ENCODE results near the gene PRICKLE3.

The PRICKLE3 gene

DNA sequence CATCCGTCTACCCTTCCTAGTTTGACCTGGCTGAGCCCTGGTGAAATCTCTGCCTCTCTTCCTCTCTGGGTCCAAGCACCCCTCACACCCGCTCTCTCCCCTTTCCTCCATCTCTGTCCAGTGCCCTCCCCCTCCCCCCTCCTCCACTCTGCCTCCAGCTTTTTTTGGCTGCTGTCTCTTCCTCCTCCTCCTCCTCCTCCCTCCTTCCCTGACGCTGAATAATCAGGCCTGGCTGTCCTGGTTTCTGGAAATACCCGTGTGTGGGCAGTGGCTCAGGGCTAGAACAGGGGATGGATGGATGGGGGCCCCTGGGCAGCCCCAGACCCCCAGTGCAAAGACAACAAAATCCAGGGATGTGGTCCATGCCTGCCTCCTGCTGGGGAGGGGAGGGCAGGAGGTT lies 18.5 kb upstream of the PRICKLE3 start:
- DNase-seq, result no peak

DNA sequence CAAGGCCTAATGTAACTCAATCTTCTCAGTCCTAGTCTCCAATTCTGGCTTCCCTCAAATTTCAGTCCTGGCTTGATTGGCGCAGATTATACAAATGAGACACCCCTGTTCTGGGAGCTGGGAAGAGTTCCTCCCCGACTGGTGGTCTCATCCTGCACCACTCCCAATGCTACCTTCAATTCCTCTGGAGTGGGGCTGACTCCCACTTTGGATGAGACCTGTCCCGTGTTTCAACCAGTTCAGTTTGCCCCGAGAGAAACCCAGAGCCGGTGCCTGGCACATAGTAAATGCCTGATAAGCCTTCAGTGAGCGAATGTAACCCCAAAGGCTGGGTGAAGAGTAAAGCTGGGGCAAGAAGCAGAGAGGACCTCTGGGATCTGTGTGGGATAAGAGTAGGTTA lies 17.8 kb upstream of the PRICKLE3 start:
- DNase-seq, result no peak

DNA sequence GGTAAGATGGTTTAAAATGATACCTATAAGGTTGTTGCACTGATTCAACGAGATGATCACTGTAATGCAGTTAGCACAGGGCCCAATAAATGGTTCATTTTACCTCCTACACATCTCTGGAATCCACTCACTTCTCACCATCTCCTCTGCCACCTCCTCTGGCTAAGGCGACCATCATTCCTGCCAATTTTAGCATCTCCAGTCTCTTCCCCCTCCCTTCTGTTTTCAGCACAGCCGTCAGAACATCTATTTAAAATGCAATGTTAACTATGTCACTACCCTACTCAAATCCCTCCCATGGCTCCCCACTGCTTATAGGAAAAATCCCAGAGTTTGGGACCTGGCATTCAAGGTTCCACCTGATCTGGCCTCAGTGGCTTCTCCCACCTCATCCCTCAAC lies 17.4 kb upstream of the PRICKLE3 start:
- DNase-seq, result no peak

DNA sequence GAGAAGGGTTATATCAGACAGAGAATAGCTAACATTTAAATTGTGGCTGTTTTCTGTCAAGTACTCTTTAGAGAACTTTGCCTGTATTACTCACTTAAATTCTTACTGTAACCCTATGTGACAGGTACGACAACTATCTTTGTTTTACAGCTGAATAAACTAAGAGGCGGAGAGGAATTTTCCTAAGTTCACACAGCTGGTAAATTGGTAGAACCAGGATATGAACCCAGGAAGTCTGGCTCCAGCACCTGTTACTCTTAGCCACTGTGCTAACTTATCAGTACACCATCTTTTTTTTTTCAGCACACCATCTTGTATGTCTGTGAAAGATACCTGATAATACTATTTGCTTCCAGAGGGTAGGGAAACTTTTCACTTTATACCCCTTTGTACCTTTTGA lies 15.8 kb upstream of the PRICKLE3 start:
- no peak for DNase-seq

DNA sequence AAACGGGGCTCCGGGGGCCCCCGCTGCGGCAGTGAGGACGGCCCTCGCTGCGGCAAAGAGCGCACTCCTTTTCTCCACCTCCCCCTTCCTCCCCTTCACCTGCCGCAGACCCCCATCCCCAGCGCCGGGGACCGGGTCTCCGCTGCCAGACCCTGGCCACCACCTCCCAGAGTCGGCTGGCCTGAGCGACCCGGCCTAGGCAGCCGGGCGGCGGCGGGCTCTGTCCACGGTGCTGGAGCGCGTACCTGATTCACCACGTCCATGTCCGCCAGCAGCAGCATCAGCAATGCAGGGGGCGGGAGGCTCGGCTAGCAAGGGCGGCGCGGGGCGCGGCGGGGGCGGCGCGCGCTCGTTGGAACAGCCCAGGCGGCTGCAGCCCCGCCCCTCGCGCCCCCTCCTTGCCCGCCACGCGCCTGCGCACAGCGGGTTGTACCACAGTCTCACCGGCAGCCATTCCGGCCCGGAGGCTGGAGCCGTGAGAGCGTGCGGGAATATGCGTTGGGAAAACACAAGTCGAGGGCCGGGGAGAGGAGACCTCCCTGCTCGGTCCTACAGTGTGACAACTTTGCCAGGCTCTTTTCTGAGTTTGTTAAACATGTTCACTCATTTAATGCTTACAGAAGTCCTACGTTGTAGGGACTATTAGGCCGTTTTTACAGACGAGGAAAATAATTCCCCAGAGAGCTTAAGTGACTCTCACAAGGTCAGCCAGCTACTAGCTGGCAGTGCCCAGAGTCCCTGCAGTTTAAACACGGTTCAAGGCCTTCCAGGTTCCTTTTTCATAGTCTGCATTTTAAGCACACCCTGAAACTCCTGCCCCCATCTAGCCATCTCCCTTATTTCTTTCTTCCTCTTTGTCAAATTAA lies 14.0 kb upstream of the PRICKLE3 start, which contains the start of gene SYP:
Gene SYP, minus strand, starts transcription at position 288 of the 866 bp plus-strand sequence. Its CDS starts 7 bp downstream, at position 281.
- DNase-seq, result peak; percentile 88

DNA sequence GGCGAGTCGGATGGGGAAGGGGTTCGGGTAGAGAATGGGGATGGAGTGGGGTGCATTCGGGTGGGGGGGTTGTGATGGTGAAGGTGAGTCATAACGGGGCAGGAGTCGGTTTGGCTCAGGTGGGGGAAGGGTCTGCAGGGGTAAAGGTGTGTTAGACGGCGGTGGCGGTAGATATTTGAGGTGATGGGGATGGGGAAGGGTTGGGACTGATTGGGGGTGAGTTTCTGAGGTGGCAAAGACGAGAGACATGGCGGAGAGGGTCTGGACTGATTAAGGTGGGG lies 13.1 kb upstream of the PRICKLE3 start:
- no peak for DNase-seq

DNA sequence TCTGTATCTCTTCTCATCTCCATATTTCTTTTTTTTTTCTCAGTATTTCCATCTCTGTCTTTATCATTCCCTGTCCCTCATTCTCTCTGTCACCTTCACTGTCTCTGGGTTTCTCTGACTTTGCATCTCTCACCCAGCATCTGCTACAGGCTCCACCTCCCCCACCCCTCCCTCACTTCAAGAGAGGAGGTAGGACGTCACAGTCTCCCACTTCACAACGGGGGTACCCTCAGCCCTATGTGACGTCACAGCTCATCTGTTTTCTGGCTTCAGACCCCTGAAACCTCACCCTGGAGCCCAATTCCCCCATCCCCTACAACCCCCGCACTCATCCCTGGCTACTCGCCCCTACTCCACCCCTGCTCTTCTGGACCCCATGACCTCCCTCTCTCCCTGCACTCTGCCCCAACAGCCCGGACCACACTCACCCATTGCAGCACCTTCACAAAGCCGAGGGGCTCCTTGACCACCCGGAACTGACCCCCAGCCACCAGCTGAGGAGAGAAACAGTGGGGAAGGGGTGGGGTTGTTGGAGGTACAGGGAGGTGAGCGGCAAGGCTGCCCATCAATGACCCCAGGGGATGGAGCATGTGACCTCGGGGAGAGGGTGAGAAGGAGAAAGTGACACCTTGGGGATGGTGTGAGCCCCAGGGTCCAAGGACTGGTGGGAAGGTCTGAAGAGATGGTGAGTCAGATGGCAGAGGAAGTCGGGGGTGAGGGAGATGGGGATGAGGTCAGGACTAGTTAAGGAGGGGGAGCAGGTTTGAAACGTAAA lies 12.6 kb upstream of the PRICKLE3 start:
- no peak for DNase-seq

DNA sequence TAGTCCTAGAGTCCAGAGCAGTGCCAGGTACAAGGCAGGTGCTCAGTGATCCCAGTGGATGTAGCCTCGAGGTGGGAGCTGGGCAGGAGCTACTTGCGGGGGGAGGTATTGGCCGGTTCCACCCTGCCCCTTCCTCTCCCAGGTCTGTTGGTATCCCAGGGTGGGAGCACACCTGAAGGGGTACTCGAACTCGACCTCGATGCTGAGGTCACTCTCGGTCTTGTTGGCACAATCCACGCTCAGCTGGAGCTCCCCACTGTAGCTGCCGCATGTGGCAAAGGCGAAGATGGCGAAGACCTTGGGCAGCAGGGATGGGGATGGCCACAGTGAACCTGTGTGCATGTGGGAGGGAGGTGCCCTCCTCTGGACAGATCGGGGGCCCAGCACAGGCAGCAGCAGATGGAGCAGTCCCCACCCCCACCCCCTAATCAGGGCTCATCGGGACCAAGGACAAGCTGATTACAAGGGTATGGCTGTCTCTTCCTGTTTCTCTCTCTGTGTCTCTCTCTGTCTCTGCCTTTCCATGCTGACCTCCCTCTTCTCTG lies 11.4 kb upstream of the PRICKLE3 start:
- DNase-seq, result no peak

DNA sequence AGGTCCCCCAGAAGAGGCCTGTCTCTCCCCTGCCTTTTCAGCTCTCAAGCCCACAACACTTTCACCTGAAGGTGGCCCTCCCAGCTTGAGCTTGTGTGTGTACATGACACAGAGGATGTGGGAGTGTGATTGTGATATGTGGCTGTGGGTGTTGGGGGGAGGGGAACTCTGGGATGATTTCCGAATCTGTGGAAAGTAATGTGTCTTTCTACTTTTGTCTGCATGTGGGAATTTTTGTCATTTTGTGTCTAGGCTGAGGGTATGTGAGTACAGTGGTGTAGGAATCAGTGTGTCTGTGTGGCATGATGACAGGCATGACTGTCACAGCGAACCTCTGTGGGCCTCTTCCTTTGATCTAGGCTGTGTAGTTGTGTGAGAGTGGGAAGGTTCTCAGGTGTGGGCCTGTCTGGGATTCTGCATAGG lies 7.4 kb upstream of the PRICKLE3 start:
- no peak for DNase-seq

DNA sequence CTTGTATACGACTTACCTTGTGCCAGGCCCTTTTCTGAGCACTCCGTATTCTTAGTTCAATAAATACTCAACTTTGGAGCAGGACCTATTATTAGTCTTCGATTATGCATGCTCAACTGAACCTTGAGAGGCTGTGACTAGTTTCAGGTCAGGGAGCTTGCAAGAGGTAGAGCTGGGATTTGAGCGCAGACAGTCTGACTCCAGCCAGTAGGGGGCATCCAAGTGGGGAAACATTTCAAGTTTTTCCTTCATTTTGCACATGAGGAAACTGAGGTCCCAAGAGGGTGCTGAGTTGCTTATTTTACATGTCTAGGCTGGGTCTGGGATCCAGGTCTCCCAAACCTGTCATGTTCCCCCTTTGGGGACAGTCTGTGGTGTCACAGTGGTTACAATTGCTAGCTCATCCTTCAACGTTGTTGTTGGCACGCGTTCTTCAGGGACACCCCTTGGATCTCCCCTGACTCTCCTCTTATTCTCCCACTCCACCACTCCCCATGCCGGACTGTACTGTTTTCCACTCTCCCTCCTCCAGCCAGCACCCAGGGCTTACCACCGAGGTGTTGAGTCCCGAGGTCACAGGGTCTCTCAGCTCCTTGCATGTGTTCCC lies 6.7 kb upstream of the PRICKLE3 start:
- DNase-seq, result peak; percentile 19

DNA sequence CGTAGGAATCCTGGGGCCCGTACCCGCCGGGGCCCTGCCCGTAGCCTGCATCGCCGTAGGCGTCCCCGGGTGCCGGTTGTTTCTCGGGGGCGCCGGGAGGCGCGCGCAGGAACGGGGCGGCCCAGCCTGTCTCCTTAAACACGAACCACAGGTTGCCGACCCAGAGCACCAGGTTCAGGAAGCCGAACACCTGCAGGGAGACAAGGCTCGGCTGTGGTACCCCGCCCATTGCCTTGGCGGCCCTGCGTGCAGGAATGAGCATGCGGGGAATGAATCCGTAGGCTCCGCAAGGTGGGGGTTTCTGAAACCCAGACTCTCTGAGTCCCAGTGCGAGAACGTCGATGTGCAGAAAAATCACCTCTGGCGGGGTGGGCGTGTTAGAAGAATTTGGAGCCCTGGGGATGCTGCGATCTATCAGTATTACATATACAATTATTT lies 5.4 kb upstream of the PRICKLE3 start:
- no peak for DNase-seq

DNA sequence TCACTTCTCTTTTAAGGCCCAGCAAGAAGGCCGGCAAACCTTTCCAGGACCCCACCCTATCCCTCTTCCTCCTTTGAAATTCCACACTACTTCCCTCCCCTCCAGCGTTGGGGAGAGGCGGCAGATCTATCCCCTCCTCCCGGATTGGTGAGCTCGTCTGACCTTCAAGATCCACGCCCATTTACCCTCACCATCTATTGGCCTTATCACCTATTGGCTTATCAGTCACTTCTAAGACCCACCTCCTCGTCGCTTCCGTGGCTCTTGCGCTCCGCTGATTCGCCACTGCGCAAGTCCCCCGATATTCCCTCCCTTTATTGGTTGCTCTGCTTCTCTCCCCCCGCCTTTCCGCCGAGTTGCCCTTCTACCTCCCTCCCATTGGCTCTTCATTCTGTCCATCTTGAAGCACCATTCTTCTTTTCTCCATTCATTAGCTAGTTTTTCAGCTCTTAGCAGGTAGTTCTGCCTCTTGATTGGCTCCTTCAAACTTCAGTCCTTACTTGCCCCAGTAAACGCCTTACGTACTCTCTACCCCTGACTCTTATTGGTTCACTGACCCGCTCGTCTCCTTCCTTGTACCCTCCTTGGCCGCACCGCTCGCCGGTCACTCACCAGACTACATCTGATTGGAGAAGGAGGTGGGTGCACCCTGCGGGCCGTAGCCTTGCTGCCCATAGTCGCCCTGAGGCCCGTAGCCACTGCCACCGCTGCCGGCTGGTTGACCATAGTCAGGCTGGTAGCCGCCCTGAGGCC lies 4.8 kb upstream of the PRICKLE3 start:
- peak; percentile 82 for DNase-seq

DNA sequence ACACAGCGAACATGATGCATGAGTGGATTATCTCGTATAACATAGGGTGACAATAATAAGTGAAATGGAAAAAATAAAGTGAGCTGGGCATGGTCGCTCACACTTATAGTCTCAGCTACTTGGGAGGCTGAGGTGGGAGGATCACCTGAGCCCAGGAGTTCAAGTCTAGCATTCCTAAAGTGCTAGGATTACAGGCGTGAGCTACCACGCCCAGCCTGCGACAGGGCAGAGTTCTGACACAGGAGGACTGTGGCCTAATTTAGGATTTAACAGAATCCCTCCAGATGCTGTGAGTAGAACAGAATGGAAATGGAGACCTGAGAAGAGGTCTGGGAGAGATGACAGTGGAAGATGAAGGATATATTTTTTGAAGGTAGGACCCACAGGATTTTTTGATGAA lies 3.4 kb upstream of the PRICKLE3 start:
- no peak for DNase-seq

DNA sequence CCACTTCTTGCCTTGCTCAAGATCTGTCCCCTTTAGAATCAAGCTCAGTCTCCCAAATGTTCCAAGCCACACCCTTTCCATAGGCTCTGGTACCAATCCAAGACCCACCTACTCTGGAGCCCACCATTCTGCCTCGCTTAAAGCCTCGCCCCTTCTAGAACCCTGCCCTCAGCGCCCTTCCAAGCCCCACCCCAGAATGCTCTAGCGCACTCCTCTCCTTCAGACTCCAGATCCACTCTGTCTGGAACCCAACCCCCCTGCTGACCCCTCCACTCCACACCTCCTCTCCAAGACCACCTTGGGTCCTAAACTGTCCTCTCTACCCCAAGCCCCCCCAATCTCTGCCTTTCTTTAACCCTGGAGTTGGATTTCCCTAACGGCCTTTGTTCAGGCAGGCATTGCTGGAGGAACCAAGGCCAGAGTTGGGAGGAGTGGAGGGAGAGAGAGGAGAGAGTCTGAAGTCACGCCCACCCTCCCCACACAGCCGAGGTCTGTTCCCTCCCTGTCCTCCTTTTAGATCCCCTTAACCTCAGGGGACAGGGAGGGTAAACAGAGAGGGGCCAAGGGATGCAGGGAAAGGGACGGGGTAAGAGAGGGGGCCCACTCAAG lies 2.4 kb upstream of the PRICKLE3 start:
- no peak for DNase-seq

DNA sequence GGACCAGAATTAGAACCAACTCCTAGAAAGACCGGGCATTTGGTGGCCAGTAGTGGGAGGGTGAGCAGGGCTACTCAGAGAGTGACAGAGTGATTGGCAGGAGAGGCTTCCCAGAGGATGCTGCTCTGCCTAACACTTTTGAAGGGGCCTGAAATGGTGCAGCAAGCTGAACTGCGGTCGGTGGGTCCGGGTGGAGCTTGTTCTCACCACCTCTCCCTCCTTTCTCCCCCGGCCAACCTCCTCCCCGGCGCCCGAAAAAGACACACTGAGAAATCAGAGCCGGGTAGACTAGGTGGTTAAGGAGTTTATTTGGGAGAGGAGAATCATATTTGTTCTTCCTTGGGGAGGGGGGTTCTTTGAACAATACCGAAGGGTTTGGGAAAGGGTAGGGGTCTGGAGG lies 1.4 kb upstream of the PRICKLE3 start:
- no peak for DNase-seq

DNA sequence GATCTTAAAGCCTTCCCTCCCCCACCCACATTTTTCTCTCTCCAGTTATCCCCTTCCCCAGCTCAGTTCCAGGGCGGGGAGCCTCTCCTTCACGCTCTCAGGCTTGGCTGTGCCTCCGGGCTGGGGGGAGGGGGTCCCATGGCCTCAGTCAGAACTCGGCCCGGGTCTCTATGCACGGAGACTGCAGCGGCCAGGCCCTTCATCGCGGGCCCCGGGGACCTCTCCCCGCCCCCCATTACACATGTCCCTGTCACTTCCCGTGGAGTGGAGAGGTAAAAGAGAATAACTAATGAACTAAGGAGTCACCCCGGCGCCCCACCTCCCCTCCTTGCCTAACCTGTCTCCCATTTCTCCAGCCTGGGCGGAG lies 838 bp upstream of the PRICKLE3 start:
- DNase-seq, result no peak

DNA sequence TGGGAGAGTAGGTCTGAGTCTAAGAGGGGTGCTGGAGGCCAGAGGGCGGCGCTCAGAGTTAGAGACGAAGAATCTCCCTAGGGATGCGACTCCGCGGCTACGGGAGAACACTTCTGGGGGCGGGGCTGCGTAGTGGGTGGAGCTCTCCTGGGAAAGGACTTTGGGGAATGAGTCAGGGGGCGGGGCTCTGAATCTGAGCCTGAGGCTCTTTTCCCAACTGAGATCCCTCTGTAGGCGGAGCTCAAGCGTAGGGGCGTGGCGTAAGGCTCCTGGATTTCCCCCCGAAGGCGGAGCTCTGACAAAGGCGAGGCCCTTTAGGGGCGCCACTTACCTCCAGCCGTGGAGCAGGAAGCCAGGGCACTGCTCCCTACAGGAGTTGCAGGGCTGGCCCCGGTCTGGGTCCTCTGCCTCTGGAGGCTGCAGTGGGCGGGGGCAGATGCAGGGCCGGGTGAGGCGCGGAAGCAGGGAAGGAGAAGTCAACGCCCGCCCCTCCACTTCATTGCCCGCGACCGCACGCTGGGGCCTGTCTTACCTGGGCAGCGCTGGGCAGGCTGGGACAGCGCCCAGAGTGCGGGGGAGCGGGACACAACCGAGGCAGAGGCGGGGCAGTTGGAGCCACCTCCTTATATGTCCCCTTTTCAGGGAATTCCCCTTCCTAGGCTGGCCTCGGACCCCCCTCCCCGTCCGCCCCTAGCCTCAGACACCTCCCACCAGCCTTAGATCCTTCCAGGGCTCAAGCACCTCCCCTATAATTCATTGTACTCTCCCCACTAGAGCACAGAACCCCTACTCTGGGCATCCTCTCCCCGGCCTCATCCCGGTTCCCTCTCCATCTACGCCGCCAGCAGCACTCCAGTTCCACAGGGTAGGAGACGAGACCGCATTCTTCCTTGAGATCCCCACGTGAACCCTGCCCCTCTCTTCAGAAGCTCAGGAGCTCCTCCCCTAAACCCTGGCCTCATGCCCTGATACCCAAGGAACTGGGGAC lies 1.6 kb downstream of the PRICKLE3 start:
- peak; percentile 20 for DNase-seq

DNA sequence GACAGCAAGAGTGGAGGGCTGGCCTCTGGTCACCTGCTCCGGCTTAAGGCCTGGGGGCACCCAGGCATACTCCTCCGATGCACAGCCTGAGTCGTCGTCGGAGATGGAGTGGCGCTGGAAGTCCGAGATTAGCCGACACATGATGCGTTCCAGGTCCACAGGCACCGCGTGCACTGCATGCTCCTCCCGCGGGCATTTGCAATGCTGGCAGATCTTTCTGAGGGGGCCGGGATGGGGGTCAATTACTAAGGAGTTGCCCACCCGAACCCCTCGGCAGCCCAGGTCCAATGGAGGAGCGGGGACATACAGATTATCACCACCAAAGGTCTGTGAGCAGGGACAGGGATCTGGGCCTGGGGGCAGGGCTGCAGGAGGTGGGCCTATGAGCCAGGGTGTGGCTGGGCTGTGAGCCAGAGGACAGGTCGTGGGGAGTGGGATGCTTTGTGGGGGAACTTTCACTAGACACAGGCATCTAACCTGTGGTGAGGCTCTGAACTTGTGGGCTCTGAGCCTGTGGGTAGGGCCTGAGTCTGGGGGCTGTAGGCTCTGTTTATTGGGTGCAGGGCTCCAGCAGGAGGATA lies 2.4 kb downstream of the PRICKLE3 start:
- DNase-seq, result no peak

DNA sequence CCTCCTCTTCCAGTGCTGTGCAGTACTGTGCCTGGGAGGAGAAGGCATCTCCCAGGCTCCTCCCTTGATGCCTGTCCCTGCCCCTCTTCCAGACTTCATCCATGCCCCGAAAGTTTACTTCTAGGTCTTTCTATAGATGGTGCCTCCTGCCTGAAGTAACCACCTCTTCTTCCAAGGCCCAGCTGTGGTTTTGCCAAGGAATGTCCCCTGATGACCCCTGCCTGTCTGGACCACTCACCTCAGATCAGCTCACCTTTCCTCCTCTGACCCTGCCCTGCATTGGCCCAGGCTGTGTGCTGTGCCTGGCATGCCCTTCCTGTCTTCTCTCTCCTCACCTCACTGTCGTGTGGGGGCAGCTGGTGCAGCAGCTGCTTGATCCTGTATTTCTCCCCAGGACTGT lies 6.8 kb downstream of the PRICKLE3 start:
- DNase-seq, result no peak

DNA sequence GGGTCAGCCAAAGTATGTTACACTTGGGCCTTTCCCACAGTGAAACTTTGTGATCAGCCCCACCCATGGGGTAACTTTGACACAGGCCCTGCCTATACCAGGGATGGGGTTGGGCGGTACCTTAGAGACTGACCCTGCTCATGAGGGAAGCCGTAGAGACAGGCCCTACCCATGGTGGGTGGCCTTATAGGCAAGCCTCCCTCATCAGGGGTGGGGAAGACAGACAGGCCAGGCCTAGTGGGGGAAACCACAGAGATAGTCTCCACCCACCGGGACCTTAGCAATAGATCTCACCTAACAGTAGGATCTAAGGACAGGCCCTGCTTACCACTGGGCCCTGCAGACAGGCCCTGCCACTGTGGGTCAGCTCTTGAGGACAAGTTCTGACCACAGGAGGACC lies 7.6 kb downstream of the PRICKLE3 start:
- no peak for DNase-seq
